BLaER1 treated with 17β-estradiol and CSF1 and Interleukin-3, amounts not matched to agents 10 nM and 100 nM (cell line): ENCODE results near the gene CYP46A1.
A peak's percentile ranks its signal among the peaks of the same experiment; 100 is the strongest.

Experiments used
- H3K27ac ChIP-seq, 11 experiments: shearing (Covaris generic); formaldehyde crosslinking; 2 replicates each; pipeline ENCODE4 v1.8.1; 2022
- H3K27me3 ChIP-seq, 11 experiments: shearing (Covaris generic); formaldehyde crosslinking; 2 replicates each; pipeline ENCODE4 v1.8.1; 2022
- H3K36me3 ChIP-seq, 11 experiments: shearing (Covaris generic); formaldehyde crosslinking; 2 replicates each; pipeline ENCODE4 v1.8.1; 2022
- H3K4me1 ChIP-seq, 10 experiments: shearing (Covaris generic); formaldehyde crosslinking; 2 replicates each; pipeline ENCODE4 v1.8.1; 2022
- H3K4me2 ChIP-seq, 11 experiments: shearing (Covaris generic); formaldehyde crosslinking; 2 replicates each; pipeline ENCODE4 v1.8.1; 2022
- H3K4me3 ChIP-seq, 10 experiments: shearing (Covaris generic); formaldehyde crosslinking; 2 replicates each; pipeline ENCODE4 v1.8.1; 2022
- H3K9ac ChIP-seq, 11 experiments: shearing (Covaris generic); formaldehyde crosslinking; 2 replicates each; pipeline ENCODE4 v1.8.1; 2022
- H3K9me3 ChIP-seq, 11 experiments: shearing (Covaris generic); formaldehyde crosslinking; replicated peaks in 1 of 11; 2 replicates each; pipeline ENCODE4 v1.8.1; 2022
- H4K20me1 ChIP-seq, 11 experiments: shearing (Covaris generic); formaldehyde crosslinking; 2 replicates each; pipeline ENCODE4 v1.8.1; 2022
- Cebpa-rat ChIP-seq, 11 experiments: shearing (Covaris generic); IDR thresholded peaks; 2 replicates each; pipeline ENCODE4 v1.8.1; 2022

CYP46A1 gene

GRCh38 chr14:99703381-99703780, 19.3 kb downstream of the CYP46A1 start:
- H3K9ac ChIP-seq, result no peak overlapping the region
- peaks cover 11 to 15% (median 13%) of the 10 kb centered on the region in 10 experiments for H3K4me1 ChIP-seq
- no peaks in the 10 kb centered on the region for H3K27me3 ChIP-seq
- peaks cover 35 to 53% (median 40%) of the 10 kb centered on the region in 11 experiments for H3K9me3 ChIP-seq
- TF ChIP-seq Cebpa-rat (IDR thresholded peaks at IDR 0.05), result no peak
- no peak overlapping the region for H3K4me2 ChIP-seq
- H3K36me3 ChIP-seq, result peaks cover 0 to 25% (median 10%) of the 10 kb centered on the region in 11 experiments; a peak in 7 of 22 replicates
- no peak overlapping the region for H3K27ac ChIP-seq
- H3K4me3 ChIP-seq, result 0 out of 20 replicates have a peak overlapping the region, but pooled peaks of 1 of the 10 experiments have one; percentile 2
- no peaks in the 10 kb centered on the region for H4K20me1 ChIP-seq

- peak in 3 of 11 experiments; percentile 18 to 81 (median 49); a peak in 5 of 22 replicates for TF ChIP-seq Cebpa-rat (IDR thresholded peaks at IDR 0.05)
- Histone ChIP-seq H3K9ac (no peak overlapping the region), H3K4me1 (peaks cover 5 to 9% (median 7%) of the 10 kb centered on the region in 10 experiments), H3K9me3 (peaks cover 35 to 58% (median 40%) of the 10 kb centered on the region in 11 experiments), H3K36me3 (peaks cover 0 to 25% (median 10%) of the 10 kb centered on the region in 11 experiments; a peak in 7 of 22 replicates), H3K27me3 (no peaks in the 10 kb centered on the region), H4K20me1 (no peaks in the 10 kb centered on the region), H3K4me3 (no peak overlapping the region; a peak in 1 of 20 replicates), H3K4me2 (no peak overlapping the region), H3K27ac (no peak overlapping the region)
Measured at GRCh38 chr14:99704037-99704436, 19.9 kb downstream of the CYP46A1 start.

- Histone ChIP-seq H4K20me1 (no peaks in the 10 kb centered on the region), H3K4me2 (no peak overlapping the region), H3K36me3 (peaks cover 0 to 25% (median 10%) of the 10 kb centered on the region in 11 experiments; a peak in 7 of 22 replicates), H3K9ac (no peak overlapping the region), H3K27ac (no peak overlapping the region), H3K4me3 (no peak overlapping the region), H3K27me3 (no peaks in the 10 kb centered on the region), H3K4me1 (no peaks in the 10 kb centered on the region), H3K9me3 (peaks cover 39 to 52% (median 42%) of the 10 kb centered on the region in 11 experiments)
- no peak for TF ChIP-seq Cebpa-rat (IDR thresholded peaks at IDR 0.05)
Measured at GRCh38 chr14:99706107-99706900, 22.2 kb downstream of the CYP46A1 start.

GRCh38 chr14:99707420-99707819, 23.3 kb downstream of the CYP46A1 start:
- Histone ChIP-seq H3K9me3 (peaks cover 28 to 41% (median 35%) of the 10 kb centered on the region in 11 experiments), H4K20me1 (no peaks in the 10 kb centered on the region), H3K4me1 (no peaks in the 10 kb centered on the region), H3K36me3 (peaks cover 0 to 25% (median 10%) of the 10 kb centered on the region in 11 experiments; a peak in 7 of 22 replicates), H3K27me3 (no peaks in the 10 kb centered on the region), H3K27ac (no peak overlapping the region), H3K4me2 (no peak overlapping the region), H3K9ac (no peak overlapping the region), H3K4me3 (no peak overlapping the region)
- TF ChIP-seq Cebpa-rat (IDR thresholded peaks at IDR 0.05), result no peak

GRCh38 chr14:99707921-99708320, 23.8 kb downstream of the CYP46A1 start:
- no peak overlapping the region for H3K9ac ChIP-seq
- TF ChIP-seq Cebpa-rat (IDR thresholded peaks at IDR 0.05), result no peak
- peaks cover 0 to 23% (median 10%) of the 10 kb centered on the region in 11 experiments; a peak in 7 of 22 replicates for H3K36me3 ChIP-seq
- H3K4me2 ChIP-seq, result no peak overlapping the region
- peaks cover 23 to 42% (median 31%) of the 10 kb centered on the region in 11 experiments for H3K9me3 ChIP-seq
- no peak overlapping the region for H3K27ac ChIP-seq
- H4K20me1 ChIP-seq, result no peaks in the 10 kb centered on the region
- H3K27me3 ChIP-seq, result no peaks in the 10 kb centered on the region
- H3K4me3 ChIP-seq, result no peak overlapping the region
- H3K4me1 ChIP-seq, result no peaks in the 10 kb centered on the region

- Histone ChIP-seq H3K9ac (no peak overlapping the region), H3K9me3 (peaks cover 18 to 37% (median 26%) of the 10 kb centered on the region in 11 experiments), H3K27me3 (no peaks in the 10 kb centered on the region), H3K4me3 (no peak overlapping the region), H3K36me3 (peaks cover 0 to 18% (median 5%) of the 10 kb centered on the region in 11 experiments; a peak in 5 of 22 replicates), H3K4me1 (no peaks in the 10 kb centered on the region), H3K27ac (no peak overlapping the region), H3K4me2 (no peak overlapping the region), H4K20me1 (no peaks in the 10 kb centered on the region)
- TF ChIP-seq Cebpa-rat (IDR thresholded peaks at IDR 0.05), result no peak
Measured at GRCh38 chr14:99708449-99708848, 24.4 kb downstream of the CYP46A1 start.

- Histone ChIP-seq H3K4me3 (no peak overlapping the region), H3K9me3 (peaks cover 0 to 18% (median 5%) of the 10 kb centered on the region in 11 experiments; a peak in 6 of 22 replicates), H3K4me2 (no peak overlapping the region), H3K9ac (no peak overlapping the region), H3K4me1 (peaks cover 4 to 31% (median 30%) of the 10 kb centered on the region in 10 experiments; a peak in 18 of 20 replicates), H3K27me3 (no peaks in the 10 kb centered on the region), H4K20me1 (no peaks in the 10 kb centered on the region), H3K27ac (no peak overlapping the region), H3K36me3 (no peaks in the 10 kb centered on the region)
- TF ChIP-seq Cebpa-rat (IDR thresholded peaks at IDR 0.05), result no peak
Measured at GRCh38 chr14:99713972-99714371, 29.9 kb downstream of the CYP46A1 start.

- Histone ChIP-seq H3K36me3 (no peaks in the 10 kb centered on the region), H3K4me2 (0 out of 22 replicates have a peak overlapping the region, but pooled peaks of 1 of the 11 experiments have one; percentile 79), H4K20me1 (no peaks in the 10 kb centered on the region), H3K27ac (no peak overlapping the region), H3K4me3 (no peak overlapping the region), H3K9ac (no peak overlapping the region), H3K27me3 (no peaks in the 10 kb centered on the region), H3K4me1 (peaks cover 4 to 40% (median 35%) of the 10 kb centered on the region in 10 experiments; a peak in 18 of 20 replicates), H3K9me3 (peaks cover 0 to 11% (median 5%) of the 10 kb centered on the region in 11 experiments; a peak in 5 of 22 replicates)
- TF ChIP-seq Cebpa-rat (IDR thresholded peaks at IDR 0.05), result no peak
Measured at GRCh38 chr14:99715266-99716000, 31.3 kb downstream of the CYP46A1 start.
